Activated effector memory CD4-positive, alpha-beta T cell treated with Interleukin-2 at 50 U/mL for 16 hours (primary cell): ENCODE measurements around the gene CTDSPL.

Experiments
- DNase-seq: peaks from one replicate; pipeline ENCODE4 v3.0.0-alpha.2; 2020

The CTDSPL gene

DNA sequence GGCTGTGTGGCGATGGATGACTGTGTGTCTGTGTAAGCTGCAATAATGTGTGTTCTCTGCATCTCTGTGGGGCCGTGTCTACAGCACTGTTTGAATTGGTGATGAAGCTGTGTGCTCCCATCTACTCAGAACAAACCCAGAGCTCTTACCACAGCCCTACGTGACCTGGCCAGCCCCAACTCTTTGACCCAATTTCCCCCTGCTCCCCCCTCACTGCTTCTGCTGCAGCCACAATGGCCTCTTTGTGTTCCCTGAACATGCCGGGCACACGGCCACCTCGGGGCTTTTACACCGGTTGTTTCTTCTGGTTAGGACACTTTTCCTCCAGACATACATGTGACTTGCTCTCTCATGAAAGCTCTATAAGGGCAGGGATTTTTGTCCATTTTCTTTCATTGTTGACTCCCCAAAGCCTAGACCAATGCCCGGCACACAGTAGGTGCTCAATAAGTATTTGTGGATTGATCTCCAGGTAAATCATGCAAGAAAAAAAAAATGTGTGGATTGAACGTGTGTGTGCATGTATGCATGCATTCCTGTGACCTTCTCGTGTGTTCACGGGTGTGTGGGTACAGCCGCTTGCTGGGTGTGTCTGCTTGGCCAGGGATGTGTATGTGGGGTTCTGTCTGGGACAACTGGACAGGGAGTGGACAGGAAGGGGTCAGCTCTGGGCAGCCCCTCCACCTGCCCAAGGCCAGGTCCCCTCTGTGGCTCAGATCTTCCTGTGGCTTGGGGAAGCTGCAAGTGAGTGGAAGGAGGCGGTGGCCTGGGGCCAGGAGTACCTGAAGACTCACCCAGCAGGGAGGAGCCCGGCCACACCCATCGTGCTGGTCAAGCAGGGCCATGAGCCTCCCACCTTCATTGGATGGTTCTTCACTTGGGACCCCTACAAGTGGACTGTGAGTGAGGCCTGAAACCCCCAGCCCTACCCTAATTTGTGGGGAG, 143.7 kb downstream of the CTDSPL start:
- DNase-seq = no peak

DNA sequence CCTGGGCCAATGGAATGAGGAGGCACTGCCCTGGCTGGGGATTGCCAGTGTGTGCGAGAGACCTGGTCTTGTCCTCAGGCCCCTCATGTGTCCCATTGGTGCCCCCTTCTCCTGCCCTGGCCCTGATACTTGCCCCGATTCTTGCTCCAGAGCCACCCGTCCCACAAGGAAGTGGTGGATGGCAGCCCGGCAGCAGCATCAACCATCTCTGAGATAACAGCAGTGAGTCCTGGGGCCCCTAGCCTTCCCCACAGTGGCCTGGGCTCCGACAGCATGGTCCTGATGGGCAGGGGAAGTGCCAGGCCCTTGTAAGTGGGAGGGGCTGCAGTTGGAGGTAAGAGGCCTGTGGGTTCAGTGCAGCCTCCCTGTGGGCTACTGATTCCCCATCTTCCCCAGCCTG, 144.4 kb downstream of the CTDSPL start:
- no peak for DNase-seq

DNA sequence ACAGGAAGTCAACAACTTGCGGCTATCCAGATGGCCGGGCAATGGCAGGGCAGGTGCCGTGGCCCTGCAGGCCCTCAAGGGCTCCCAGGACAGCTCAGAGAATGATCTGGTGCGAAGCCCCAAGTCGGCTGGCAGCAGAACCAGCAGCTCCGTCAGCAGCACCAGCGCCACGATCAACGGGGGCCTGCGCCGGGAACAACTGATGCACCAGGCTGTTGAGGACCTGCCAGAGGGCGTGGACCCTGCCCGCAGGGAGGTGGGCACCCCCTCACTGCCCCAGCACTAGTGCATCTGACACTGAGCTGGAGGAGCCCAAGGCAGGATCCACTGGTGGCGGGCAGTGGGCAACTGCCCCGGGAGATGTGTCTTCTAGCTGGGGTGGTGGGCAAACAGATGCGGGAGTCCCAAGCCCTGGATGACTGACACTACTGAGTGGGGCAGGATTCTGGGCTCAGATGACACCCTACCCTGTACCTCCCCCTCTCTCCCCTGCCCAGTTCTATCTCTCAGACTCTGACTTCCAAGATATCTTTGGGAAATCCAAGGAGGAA, 144.8 kb downstream of the CTDSPL start:
- no peak for DNase-seq

- no peak for DNase-seq
These were observed 146.0 kb downstream of the CTDSPL start for GRCh38 chr3:38007754-38008090.

DNA sequence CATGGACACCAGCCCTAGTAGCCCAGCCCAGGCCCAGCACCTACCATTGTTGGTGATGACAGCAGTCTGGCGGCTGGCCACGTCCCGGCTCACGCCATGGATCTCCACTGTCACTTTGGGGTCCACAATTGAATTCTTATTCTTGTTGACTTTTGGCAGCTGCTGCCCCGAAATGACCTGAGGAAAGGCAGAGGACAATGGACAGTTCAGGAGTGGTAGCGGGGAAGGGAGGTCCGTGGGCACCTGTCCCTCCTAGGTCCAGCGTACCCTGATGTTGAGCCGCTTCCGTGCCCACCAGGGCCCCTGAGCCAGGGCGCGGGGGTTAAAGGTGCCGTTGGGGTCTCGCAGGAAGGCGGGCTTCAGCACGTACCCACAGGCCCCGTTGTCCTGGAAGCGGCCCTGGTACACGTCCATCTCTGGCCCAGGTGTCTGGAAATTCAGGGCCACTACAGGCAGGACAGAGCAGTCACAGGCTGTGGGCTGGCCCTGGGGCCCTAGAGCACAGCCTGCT, 146.6 kb downstream of the CTDSPL start:
- DNase-seq = no peak

- DNase-seq = no peak
These were observed 147.4 kb downstream of the CTDSPL start for GRCh38 chr3:38008971-38009580.

DNA sequence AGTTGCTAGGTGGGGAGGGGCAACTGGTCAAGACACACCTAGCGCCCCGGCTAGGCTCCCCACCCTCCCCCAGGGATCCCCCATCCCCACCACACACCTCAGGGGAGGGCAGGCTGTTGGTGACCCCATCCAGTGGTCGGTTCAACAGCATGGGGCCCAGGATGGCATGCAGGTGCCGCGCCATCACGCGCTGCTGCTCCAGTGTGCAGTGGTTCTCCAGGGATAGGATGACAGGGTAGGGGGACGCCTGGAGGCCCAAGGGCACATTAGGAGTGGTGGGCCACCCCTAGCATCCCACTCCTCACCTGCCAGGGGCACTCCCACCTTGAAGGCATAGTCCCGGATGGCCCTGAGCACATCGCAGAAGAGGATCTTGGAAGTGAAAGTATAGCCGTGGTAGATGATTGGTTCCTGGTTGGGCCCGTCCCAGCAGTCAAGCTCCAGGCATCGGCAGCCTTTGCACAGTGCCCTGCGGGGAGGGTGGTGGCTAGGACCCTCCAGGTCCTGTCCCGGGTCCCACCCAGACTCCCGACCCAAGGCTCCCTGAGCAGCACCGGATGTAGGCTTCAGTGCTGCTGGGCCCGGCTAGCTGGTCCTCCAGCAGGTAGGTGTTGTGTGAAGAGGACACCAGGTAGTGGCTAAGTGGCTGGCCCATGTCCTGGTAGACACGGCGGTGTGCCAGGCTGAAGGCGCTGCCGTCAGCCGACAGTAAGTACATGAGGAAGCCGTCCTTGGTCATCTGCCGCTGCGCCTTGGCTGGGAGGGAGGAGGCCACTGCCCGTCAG, 148.3 kb downstream of the CTDSPL start:
- no peak for DNase-seq

DNA sequence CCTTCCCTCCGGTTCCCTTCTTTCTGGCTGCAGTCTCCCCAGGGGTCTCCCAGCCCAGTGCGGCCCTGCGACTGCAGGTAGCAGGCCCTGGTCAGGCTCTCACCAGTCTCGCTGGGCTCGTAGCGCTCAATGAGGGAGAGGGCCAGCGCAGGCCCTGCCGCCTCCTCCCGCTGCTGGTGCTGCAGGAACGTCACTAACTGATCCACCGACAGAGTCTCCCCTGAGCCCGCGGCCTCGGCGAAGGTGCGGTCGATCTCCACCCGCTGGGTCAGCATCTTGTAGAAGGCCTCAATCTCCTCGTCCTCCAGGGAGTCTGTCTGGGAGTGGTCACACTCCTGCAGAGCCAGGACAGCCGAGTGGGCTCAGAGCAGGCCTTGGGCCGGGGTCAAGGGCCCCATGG, 149.4 kb downstream of the CTDSPL start:
- DNase-seq = no peak

DNA sequence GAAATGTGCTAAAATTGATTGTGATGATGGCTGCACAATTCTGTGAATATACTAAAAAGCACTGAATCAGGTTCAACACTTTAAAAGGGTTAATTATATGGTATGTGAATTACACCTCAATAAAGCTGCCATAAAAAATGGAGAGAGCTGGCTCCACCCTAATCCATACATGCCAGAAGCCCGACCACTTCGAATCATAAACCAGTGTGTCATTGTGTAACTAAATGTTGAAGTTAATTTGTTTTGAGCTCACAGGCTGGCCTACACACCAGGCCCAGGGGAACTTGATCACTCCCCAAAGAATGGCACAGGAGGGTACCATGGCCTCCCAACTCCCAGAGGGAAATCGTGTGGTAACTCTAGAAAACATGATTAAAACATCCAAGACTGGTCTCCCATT, 153.8 kb downstream of the CTDSPL start:
- DNase-seq = no peak

- no peak for DNase-seq
These were observed 154.3 kb downstream of the CTDSPL start for GRCh38 chr3:38015984-38016383.

- DNase-seq = no peak
These were observed 154.7 kb downstream of the CTDSPL start for GRCh38 chr3:38016410-38016809.

- no peak for DNase-seq
These were observed 155.3 kb downstream of the CTDSPL start for GRCh38 chr3:38016847-38017444.

DNA sequence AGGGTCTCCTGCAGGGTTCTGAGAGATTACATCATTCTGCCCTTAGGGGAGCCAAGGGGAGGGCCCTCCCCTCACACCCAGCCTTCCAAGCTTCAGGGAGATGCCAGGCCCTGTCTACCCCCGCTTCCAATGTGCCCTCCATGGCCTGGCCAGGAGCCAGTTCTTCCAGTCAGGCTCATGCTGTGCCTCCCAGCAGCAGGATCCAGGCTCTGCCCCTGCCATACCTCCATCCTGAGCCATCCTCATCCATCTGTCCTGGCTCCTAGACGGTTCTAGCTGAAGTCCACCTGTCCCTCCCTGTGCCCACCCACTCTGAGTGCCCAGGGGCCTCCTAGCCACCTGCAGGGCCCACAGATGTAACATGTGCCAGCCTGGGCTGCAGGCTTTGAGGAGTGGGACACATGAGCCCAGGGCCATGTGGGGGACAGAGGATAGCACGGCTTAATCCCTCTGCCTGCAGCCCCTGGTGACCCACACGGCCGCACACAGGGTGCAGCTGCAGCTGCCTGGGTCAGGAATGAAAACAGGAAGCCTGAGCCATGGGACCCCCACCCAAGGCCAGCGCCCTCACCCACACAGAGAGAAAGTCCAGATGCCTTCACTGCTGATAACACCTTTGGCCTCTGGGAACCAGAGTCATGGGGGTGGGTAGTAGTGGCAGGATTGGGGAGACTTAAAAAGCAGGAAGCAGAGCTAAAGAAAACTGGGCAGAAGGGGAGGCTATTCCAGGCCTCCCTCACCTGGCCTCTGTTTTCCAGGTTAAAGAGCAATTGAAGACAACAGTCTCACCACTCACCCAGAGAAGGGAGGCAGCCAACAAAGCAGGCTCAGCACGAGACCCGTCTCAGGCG, 156.0 kb downstream of the CTDSPL start:
- DNase-seq = no peak

DNA sequence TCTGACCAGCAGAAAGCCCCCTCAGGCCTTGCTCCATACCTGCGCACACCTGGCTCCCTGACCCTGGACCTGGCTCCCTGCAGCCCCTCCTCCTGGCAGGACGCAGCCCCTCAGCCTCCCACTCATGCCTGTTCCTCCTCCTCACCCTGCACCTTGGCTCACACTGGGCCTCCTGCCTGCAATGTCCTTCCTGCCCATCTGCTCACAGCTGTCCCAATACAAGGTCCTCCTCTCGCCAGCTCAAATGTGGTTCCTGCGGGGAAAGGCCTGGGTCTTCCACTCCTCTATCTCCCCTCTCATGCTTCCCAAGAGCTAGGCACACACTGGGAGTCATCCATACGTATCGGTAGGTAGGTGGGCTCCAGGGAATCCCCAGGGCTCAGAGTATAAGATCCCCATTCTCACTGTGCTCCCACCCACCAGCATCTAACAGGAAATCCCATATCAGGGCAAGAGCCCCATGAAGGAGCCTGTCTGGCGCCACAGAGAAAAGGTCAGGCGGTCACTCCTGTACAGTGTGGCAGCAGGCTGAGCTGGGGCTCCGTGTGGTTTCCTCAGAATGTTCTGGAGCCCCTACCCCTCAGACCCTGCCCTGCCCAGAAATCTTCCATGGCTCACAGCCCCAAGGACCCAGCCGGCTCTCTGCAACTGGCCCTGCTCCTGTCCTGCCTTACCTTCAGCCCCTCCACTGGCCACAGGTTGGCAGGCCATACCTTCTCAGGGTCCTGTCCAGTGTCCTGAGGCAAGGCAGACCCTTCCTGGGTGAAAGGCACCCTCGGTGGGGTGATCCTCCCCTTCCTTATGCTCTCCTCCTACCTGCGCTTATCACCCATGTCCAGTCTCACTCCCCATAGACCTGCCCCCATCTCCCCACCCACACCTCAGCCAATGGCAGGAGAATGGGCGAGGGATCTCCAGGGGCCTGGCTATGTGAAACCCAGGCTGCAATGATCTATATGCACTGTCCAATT, 156.9 kb downstream of the CTDSPL start:
- no peak for DNase-seq

GRCh38 chr3:38019658-38020341, 158.1 kb downstream of the CTDSPL start:
- DNase-seq = no peak

GRCh38 chr3:38020342-38020726, 158.7 kb downstream of the CTDSPL start:
- DNase-seq = no peak

- no peak for DNase-seq
These were observed 159.5 kb downstream of the CTDSPL start for GRCh38 chr3:38021196-38021595.

DNA sequence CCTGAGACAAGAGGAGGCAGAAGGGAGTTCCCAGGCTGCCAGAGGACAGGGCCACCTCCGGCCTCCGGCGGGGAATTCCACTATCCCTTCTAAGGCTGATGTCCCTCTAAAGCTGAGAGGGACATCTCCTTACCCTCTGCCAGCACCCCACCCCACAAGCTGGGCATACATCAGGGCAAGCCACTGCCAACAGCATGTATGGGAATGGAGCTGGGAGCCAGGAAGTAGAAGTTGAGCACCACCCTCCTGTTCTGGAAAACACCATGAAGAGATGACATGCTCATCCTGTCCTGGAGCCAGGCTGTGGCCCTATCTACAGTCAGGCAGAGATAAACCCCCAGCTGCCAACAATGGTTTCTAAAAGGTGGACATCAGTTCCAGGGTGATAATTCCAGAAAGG, 160.6 kb downstream of the CTDSPL start:
- DNase-seq = no peak

- no peak for DNase-seq
These were observed 161.4 kb downstream of the CTDSPL start for GRCh38 chr3:38022896-38023709.
